Measurements from ENCODE around the gene ZAP70. TPM values are rescaled to one million over a fixed set of nuclear protein-coding genes. Genes with fewer than 3 reads are reported as not detected.

ZAP70 gene
- total and polyA plus RNA-seq, 2 of the 13 experiments (the other 11 are each of a cell fraction or from before 2014, with no cell fraction given) = 0.51 to 4.0 TPM

GRCh38 chr2:97728091-97728731 is 14.8 kb downstream of the ZAP70 start:
- 47% methylated on average over 12 of the region's 12 CpGs for WGBS (ENCODE audit: low lambda C conversion rate)
- no peak overlapping the region for H3K4me3 ChIP-seq (replicated peaks in 1 of 3; ENCODE audit: insufficient read depth in 1 of 3, low read depth in 2 of 3, low read length in 3 of 3)
- intact Hi-C loops (cut with micrococcal nuclease; ENCODE audit: unreplicated experiment) = no loop called here
- FAIRE-seq = peak; percentile 4
- DNase-seq (ENCODE audit: low spot score) = no peak
- no peak overlapping the region for H3K9ac ChIP-seq (ENCODE audit: insufficient read depth, low read depth, low read length)
- no peaks in the 10 kb centered on the region for H3K36me3 ChIP-seq (replicated peaks in 1 of 2; ENCODE audit: control insufficient read depth in 1 of 2, insufficient read depth in 2 of 2, low read length in 2 of 2)
- H3K27me3 ChIP-seq (ENCODE audit: control insufficient read depth in 1 of 2, insufficient read depth in 2 of 2, low read length in 2 of 2) = peaks cover 0 to 6% of the 10 kb centered on the region in 2 experiments; a peak in 2 of 5 replicates
- no peak for ATAC-seq
- H2AFZ ChIP-seq (ENCODE audit: low read length) = no peak overlapping the region
- ChIA-PET CTCF (ENCODE audit: low intra/inter-chr PET ratio, low total read pairs) (no interaction called here), POLR2A (no interaction called here)
- TF ChIP-seq PHB2 (IDR thresholded peaks at IDR 0.05; ENCODE audit: partially characterized antibody) (no peak), ZNF446 (CRISPR knock-in tag; IDR thresholded peaks at IDR 0.05) (0 out of 2 replicates have a peak, but pooled peaks have one; percentile 26)
- no TSS peak for BruUV-seq (replicated peaks)
- peaks cover 10% of the 10 kb centered on the region; the same call in 1 of the 2 replicates for H3K9me3 ChIP-seq (ENCODE audit: low read length)
- in situ Hi-C loops (cut with HindIII; ENCODE audit: extremely low pct_ligation_motif_present, low pct_unique_long_range_greater_than_20kb) = no loop called here
- no peaks in the 10 kb centered on the region for H4K20me1 ChIP-seq (ENCODE audit: insufficient read depth, low read length)
- no peak overlapping the region for H3K4me2 ChIP-seq (ENCODE audit: low read depth, low read length)
- no peaks in the 10 kb centered on the region for H3K79me2 ChIP-seq (ENCODE audit: insufficient read depth, low read length)
- H3K4me1 ChIP-seq (ENCODE audit: insufficient read depth, low read length) = no peaks in the 10 kb centered on the region
- no peak overlapping the region for H3K27ac ChIP-seq (ENCODE audit: extremely low read length, insufficient read depth, low read length)

DNA sequence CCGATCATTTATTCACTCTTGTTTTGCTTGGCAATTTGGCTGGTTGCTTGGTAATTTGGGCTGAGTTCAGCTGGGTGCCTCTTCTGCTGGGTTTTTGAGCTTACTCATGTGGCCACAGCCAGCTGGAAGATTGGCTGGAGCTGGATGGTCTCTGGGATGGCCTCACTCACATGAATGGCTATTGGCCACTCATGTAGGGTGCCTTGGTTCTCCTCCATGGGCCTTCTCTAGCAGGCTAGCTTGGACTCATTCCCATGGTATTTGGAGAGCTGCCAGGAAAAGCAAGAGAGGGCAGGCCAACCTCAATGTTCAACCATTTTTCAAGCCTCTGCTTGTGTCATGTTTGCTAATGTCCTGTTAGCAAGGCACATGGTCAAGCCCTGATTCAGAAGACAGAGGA is 16.9 kb downstream of the ZAP70 start:
- ChIA-PET POLR2A (interaction anchor here (0.7 kb wide), 1 partner anchor 543 kb away, joined by 3 read pairs; no protein-coding TSS in a partner anchor), CTCF (ENCODE audit: low intra/inter-chr PET ratio, low total read pairs) (no interaction called here)
- 73% methylated on average over 1 of the region's 1 CpG for WGBS (ENCODE audit: low lambda C conversion rate)
- H3K79me2 ChIP-seq (ENCODE audit: insufficient read depth, low read length) = no peaks in the 10 kb centered on the region
- H3K36me3 ChIP-seq (replicated peaks in 1 of 2; ENCODE audit: control insufficient read depth in 1 of 2, insufficient read depth in 2 of 2, low read length in 2 of 2) = no peaks in the 10 kb centered on the region
- H3K9ac ChIP-seq (ENCODE audit: insufficient read depth, low read depth, low read length) = no peak overlapping the region
- H3K9me3 ChIP-seq (ENCODE audit: low read length) = peaks cover 10% of the 10 kb centered on the region; the same call in 1 of the 2 replicates
- no peak overlapping the region for H2AFZ ChIP-seq (ENCODE audit: low read length)
- BruUV-seq (replicated peaks) = no TSS peak
- ATAC-seq = no peak
- intact Hi-C loops (cut with micrococcal nuclease; ENCODE audit: unreplicated experiment) (no loop called here), in situ Hi-C loops (cut with HindIII; ENCODE audit: extremely low pct_ligation_motif_present, low pct_unique_long_range_greater_than_20kb) (no loop called here)
- no peak for FAIRE-seq
- no peaks in the 10 kb centered on the region for H4K20me1 ChIP-seq (ENCODE audit: insufficient read depth, low read length)
- H3K4me2 ChIP-seq (ENCODE audit: low read depth, low read length) = no peak overlapping the region
- DNase-seq (ENCODE audit: low spot score) = no peak
- H3K27me3 ChIP-seq (ENCODE audit: control insufficient read depth in 1 of 2, insufficient read depth in 2 of 2, low read length in 2 of 2) = peaks cover 0 to 6% of the 10 kb centered on the region in 2 experiments; a peak in 2 of 5 replicates
- no peak overlapping the region for H3K4me3 ChIP-seq (replicated peaks in 1 of 3; ENCODE audit: insufficient read depth in 1 of 3, low read depth in 2 of 3, low read length in 3 of 3)
- TF ChIP-seq PREB (CRISPR knock-in tag; IDR thresholded peaks at IDR 0.05) = no peak
- TF ChIP-seq ZNF331 (CRISPR knock-in tag; IDR thresholded peaks at IDR 0.05) = peak; percentile 99
- no peak for TF ChIP-seq ZNF777 (CRISPR knock-in tag; IDR thresholded peaks at IDR 0.05)
- TF ChIP-seq THAP11 (CRISPR knock-in tag; IDR thresholded peaks at IDR 0.05) = no peak
- H3K27ac ChIP-seq (ENCODE audit: extremely low read length, insufficient read depth, low read length) = no peak overlapping the region
- no peaks in the 10 kb centered on the region for H3K4me1 ChIP-seq (ENCODE audit: insufficient read depth, low read length)
